Measurements from ENCODE around the gene HLCS.

The HLCS gene

DNA sequence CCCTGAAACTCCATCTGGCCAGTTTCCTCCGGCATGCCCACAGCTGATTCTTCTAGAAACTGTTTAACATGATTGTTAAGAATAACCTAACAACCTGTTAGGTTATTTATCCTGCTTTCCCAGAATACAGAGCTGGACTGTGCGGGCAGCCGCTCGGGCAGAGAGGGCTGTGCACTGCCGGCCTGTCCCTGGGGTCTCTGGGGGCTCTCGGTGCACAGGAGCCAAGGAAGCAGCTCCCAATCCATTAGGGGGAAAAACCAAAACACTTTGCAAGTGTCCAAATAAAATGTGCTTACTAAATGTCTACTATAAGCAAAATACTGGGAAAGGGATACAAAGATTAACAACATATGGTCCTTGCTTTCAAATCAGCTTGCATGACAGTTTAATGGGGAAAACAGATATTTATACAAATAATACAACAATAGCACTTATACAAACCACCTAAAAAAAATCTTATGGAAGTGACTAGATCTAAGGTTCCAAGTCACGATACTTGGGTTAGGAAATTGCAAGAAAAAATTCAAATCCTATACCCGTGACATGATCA is 50.7 kb downstream of the HLCS start:
- in situ Hi-C loops (cut with HindIII; ENCODE audit: low sequenced_read_pairs) = no loop called here

DNA sequence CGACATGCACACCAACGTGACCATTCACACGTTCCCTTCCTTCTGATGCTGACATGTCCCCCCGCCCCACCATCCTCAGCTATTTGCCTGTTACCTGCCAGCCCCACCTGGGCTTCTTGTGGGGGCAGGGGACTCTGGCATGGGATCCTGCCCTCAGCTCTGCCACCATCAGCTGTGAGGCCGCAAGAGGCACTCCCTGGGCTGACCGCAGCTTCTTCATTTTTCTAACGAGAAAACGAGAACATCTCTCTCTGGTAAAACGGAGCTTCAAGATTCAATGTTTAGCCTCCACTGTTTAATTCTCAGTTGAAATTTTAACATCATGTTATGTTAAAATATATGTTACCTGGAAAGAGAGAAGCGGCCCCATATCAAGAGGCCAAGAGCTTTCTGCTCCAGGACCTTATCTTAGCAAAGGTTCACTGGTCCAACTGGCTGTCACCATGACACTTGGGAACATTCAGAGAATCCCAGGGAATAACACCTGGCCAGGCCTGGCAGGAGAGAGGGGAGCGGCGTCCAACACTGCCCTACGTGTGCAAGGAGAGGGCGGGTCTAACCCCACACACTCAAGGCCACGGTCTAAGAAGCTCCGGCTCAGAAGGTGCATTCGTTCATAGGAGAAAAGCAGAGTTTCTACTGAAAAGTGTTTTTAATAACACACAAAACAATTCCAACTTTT is 51.3 kb downstream of the HLCS start:
- in situ Hi-C loops (cut with HindIII; ENCODE audit: low sequenced_read_pairs) = no loop called here

DNA sequence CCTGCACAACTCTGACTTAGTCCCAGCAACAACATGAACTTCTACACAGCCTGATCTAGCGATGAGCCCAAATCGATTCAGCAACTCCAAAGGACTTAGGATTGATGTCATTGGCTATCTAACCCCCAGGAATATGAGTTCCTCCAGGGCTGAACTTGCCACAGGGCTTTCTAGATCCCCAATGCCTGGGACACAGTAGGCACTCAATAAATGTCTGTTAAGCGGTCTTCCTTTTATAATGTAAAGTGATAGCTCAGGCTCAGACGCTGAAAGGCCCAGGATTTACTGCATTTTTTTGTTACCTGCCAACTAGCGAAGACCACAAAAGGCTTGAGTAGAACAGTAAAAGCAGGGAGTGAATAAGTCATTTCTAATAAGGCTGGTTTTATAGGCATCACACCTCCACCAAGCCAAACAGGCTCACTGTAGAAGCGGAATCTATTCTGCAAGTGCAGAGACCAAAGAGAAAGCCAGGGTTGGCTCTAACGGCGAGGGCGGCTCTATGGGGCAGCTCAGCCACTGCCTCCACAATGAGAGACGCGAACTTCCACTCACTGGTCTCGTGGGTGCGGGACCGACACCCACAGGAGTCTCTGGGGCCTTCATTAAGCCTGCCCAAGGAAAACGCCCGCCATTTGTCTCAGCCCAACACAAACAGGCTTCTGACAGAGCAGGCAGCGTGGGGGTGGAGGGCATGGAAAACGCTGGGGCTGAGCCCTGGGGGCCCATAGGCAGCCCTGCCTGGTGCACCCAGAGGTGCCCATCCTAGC is 52.0 kb downstream of the HLCS start:
- in situ Hi-C loops (cut with HindIII; ENCODE audit: low sequenced_read_pairs) = no loop called here

DNA sequence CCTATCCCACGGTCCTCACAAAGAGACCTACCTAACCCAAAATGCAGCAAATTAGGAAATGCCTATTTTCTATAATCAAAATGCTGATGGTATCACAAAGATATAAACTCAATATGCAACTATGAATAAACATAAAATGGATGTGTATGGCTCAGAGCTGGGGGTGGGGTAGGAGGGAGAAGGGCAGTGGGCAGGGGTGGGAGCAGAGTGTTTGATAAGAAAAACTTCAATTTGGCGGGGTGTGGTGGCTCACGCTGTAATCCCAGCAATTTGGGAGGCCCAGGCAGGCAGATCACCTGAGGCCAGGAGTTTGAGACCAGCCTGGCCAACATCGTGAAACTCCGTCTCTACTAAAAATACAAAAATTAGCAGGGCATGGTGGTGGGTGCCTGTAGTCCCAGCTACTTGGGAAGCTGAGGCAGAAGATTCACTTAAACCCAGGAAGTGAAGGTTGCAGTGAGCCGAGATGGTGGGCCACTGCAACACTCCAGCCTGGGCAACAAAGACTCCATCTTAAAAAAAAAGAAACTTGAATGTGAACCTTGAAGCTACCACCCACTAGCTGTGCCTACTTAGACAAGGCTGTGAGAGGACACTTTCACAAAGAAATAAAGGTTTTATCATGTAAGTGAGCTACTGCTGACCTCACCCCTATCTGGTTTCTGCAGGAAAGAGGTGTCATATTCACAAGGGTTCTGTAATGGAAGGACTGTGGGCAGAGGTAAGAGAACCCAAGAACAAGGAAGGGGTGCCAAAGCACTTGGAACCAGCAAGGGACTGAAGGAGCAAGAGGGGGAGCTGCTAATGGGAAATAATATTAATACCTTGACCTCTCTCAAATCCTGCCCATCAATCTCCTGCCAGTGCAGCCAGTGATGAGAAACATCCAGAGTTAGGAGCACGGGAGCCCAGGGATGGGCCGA is 53.0 kb downstream of the HLCS start:
- in situ Hi-C loops (cut with HindIII; ENCODE audit: low sequenced_read_pairs) = no loop called here

DNA sequence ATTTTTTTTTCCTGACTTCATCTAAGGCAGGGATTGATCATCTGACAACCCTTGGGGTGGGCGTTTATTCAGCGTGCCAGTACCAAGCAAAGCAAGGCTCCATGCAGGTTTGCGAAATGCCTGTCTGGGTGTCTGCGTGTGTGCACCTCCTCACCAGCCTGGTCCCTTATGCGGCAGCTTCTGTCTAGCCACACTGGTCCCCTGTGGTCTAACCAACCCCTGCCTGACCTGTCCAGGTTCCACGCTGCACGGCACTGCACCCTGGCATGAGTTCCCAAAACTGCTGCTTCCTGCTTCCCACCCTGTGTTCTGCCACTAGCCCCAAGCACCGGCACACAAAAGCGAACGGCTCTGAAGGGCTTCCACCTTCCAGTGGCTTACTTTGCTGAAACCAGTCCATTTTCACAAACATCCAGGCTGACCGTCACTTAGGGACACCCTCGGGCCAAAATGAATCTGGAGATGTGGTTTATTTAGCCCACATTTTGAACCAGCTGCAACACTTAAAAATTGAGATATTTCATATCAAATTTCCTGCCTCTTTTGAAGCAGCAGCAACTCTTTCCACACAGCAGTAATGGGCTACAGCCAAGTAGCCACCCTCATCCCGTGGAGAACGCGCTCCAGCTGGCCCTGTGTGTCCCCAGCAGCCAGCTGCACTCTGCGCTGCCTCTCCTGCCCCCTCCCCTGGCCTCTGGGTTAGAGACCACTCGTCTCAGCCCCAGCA is 55.7 kb downstream of the HLCS start:
- in situ Hi-C loops (cut with HindIII; ENCODE audit: low sequenced_read_pairs) = no loop called here

DNA sequence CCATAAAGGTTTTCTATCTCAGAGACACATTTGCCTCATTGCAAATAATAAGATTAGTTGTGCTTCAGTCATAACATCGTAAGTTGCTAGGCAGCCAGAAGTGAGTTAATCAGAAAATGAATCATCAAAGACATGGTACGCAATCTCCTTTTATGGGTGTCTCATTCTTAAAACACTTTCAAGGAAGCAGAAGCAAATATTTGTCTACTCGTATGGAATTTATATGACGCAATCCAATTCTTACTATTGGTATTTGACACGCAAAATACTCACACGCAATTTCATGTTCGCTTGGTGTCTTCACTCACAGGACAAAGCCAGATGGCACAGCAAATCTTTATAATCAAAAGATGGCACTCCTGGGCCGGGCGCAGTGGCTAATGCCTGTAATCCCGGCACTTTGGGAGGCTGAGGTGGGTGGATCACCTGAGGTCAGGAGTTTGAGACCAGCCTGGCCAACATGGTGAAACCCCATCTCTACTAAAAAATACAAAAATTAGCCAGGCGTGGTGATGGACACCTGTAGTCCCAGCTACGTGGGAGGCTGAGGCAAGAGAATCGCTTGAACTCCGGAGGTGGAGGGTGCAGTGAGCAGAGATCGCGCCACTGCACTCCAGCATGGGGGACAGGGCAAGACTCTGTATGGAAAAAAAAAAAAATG is 56.4 kb downstream of the HLCS start:
- in situ Hi-C loops (cut with HindIII; ENCODE audit: low sequenced_read_pairs) = no loop called here

DNA sequence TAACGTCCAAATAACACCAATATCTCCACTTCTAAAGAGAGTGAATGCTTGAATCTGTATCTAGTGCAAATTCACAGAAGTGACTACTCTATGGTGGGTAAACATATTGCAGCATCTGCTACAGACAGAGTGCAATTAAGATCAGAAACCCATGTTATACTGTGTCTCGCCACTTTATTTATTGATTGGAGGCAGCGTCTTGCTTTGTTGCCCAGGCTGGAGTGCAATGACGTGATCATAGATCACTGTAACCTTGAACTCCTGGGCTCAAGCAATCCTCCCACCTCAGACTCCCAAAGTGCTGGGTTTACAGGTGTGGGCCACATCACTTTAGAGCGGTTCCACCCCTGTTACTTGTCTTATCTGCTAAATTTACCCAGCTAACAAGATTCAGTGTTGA is 57.0 kb downstream of the HLCS start:
- in situ Hi-C loops (cut with HindIII; ENCODE audit: low sequenced_read_pairs) = no loop called here

DNA sequence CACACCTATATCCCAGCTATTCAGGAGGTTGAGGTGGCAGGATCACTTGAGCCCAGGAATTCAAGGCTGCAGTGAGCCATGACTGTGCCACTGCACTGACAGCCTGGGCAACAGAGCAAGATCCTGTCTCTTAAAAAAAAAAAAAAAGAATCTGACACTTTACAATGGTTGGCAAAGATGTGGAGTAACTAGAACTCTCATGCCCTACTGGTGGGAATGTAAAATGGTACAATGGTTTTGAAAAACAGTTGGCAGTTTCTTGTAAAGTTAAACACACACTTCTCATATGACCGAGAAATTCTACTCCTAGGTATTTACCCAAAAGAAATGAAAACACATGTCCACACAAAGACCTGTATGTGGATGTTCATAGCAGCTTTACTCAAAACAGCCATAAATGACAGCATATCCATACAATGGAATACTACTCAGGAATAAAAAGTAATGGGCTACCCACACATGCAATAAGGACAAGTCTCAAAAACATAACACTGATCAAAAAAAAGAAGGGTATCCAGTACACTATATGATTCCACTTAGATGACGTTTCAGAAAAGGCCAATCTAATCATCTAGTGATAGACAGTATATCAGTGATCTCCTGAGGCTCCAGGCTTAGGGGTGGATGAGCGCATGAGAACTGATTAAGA is 58.1 kb downstream of the HLCS start:
- in situ Hi-C loops (cut with HindIII; ENCODE audit: low sequenced_read_pairs) = no loop called here

DNA sequence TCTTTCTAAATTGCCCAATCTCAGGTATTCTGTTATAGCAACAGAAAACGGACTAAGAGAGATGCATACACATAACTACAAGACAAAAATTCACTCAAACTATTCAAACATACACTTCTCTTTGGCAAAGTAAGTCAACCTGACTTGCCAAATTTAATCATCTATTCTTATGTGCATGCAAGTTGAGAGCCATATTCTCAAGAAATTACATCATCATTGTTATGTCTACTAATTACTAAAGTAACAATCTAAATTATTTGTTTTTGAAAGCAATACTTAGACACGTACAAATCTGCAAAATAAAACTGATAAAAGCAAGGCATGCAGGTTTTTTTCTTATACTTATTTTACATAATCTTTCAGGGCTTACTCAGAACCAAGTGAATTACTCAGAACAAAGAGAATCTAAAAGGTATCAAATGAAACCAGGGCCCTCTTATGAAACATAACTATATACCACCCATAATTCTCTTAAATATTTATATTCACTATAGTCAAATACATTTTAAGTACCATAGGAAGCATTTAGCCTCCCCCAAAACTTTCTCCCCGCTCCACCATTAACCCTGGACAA is 62.3 kb downstream of the HLCS start:
- in situ Hi-C loops (cut with HindIII; ENCODE audit: low sequenced_read_pairs) = no loop called here

DNA sequence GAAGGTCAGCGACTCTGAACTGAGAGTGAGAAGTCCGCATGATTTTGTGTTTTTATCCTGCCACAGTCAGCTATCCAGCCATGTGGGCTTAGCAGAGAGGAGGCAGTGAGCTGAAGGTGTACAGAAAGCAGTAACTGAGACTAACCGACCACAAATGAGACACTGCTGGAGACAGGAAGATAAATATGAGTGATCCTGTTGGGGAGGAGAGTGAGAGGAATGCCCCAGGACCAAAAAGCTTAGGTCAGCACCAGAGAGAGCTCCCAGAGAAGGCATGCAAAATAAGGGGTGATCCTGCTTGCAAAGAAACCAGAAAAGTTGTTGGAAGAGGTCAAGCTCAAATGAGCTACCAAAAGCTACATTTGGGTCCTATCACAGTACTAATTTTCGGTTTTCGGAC is 63.7 kb downstream of the HLCS start:
- in situ Hi-C loops (cut with HindIII; ENCODE audit: low sequenced_read_pairs) = no loop called here

DNA sequence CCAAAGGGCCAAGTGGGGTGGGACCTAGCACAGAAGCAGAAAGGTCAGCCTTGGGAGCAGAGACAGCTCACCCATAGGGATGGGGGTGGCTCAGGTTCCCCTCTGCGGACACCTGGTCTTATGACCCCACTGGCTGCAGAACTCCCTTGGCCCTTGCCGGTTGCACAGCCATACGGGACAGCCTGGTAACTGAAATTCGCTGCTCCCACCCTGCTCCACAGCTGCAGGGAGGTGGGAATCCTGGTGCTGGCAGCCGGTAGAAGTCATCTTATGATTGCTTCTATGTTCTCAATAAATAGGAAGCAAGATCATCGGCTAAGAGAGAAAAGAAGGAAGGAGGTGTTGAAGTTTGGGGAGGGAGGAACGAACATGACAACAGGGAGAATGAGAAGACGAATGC is 64.1 kb downstream of the HLCS start:
- in situ Hi-C loops (cut with HindIII; ENCODE audit: low sequenced_read_pairs) = no loop called here

DNA sequence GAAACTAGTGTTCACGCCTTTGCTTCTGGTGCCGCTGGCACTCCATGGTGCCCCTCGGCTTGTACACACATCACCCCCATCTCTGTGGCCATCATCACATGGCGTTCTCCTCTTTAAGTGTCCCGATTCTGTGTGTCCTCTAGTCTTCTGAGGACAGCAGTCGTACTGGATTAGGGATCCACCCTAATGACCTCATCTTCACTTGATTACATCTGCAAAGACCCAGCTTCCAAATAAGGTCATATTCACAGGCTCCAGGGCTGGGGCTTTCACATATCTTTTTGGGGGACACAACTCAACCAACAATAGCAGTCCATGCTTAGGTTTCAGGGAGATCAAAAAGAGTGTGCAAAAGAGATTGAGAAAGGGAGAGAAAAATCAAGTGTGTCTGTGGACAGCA is 64.9 kb downstream of the HLCS start:
- in situ Hi-C loops (cut with HindIII; ENCODE audit: low sequenced_read_pairs) = no loop called here

DNA sequence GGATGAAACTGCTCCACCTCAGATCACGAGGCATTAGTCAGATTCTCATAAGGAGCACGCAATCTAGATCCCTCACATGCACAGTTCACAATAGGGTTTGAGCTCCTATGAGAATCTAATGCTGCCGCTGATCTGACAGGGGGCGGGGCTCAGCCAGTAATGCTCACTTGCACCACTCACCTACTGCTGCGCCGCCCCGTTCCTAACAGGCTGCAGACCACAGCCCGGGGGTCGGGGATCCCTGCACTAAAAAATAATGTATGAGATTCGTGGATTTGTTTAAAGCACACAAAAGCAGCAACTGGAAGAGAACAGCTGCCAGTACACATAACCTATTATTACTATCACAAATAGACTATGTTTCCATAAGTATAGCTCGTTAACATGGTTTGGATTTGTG is 72.9 kb downstream of the HLCS start:
- in situ Hi-C loops (cut with HindIII; ENCODE audit: low sequenced_read_pairs) = no loop called here

DNA sequence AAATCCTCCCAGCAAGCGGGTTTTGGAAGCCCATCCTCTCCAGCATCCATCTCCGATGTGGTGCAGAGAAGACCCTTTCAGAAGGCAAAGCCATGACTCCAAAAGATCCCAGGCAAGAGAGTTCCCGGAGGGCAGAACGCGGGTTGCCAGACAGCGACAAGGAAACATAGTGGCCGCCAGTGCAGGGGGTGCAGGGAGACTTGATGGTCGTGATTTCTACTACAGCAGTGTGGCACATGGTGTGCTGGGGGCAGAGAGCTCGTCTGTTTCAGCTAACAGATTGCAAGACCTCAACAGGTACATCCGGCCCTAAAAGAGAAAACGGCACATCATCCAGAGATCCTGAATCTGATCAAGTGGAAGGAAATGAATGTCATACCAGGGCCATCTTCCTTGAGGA is 74.3 kb downstream of the HLCS start:
- in situ Hi-C loops (cut with HindIII; ENCODE audit: low sequenced_read_pairs) = no loop called here

DNA sequence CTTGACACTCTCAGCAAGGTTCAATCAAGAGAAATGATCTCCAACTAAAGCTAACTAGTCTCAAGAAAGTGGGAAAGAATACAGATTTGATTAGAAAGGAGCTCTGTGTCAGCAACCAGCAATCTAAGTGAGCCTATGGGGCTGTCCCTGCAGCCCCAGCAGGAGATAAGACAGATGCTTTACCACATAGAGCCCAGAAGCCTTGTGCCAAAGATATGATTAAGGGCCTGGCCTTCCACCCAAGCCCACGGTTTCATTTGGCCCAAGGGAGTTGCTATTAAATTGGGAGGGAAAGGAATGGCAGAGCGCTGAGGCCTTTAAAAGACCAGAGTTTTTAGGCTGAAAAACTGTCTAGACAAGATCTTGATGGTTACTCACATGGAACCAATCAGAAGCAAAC is 74.8 kb downstream of the HLCS start:
- in situ Hi-C loops (cut with HindIII; ENCODE audit: low sequenced_read_pairs) = no loop called here

DNA sequence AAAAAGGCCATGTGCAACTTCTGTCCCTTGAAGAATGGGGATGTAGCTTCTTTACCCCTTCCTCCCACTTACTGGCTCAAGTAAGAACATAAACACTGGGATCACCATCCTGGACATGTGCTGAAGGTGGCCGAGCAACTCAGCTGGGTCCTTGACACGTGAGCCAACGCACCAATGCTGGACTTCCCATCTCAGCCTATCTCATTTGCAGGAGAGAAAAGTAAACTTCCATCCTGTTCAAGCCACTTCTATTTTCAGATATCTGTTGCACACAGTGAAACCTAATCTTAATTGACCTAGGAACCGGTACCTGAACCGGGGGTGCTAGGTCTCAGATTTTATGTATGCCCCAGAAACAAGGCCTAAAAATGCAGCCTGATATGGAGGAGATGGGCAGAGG is 75.3 kb downstream of the HLCS start:
- in situ Hi-C loops (cut with HindIII; ENCODE audit: low sequenced_read_pairs) = no loop called here

DNA sequence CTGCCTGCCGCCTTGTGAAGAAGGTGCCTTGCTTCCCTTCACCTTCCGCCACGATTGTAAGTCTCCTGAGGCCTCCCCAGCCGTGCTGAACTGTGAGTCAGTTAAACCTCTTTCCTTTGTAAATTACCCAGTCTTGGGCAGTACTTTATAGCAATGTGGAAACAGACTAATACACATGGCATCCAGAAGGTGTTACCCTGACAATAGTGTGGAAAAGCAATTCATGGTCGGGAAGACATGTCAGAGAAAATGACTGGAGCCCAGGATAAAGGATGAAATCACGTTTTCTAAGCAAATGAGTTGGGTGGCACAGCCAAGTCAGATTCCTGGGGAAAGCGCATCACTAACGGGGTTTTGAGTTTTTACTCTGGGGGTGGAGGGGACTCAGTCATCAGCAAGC is 76.4 kb downstream of the HLCS start:
- in situ Hi-C loops (cut with HindIII; ENCODE audit: low sequenced_read_pairs) = no loop called here

DNA sequence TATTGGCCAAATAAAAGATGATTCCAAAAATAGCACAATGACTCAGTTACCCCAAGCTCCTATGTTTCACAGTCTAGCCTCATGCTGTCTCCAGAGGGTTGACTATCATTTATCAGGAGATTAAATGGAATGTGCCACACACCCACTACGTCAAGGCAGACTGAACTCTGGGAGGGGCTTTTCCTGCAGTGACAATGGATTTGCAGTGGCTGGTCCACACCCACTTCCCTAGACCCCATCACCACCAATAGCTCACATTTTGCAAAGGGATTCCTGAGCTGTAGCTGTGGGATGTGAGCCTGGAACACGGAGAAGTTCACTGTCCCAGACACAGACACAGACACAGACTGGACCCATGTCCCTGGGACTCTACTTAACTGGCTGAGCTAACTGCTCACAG is 77.1 kb downstream of the HLCS start:
- in situ Hi-C loops (cut with HindIII; ENCODE audit: low sequenced_read_pairs) = no loop called here

DNA sequence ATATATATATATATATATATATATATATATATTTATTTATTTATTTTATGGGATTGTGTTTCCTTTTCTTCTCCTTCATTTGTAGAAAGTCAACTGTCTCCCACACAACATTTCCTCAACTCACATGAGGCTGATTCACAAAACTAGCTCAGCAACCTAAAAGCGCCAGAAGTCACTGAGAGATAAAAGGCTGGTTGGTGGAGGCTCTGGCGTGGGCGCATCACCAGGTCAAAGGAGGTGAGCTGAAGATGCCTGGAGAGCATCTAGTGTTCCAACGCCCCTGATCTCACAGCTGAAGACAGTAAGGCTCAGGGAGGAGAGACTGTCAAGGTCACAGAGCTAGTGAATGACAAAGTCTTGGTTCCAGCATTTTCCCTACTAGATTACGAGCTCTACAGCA is 78.0 kb downstream of the HLCS start:
- in situ Hi-C loops (cut with HindIII; ENCODE audit: low sequenced_read_pairs) = no loop called here
